Gastroesophageal sphincter (tissue), 3 donors: ENCODE results near the gene MAPK8.

Experiments used
- POLR2A ChIP-seq, 2 donors: fragments of 450-650 bp; IDR thresholded peaks; one replicate each; pipeline ENCODE4 v1.6.1; 2017; ENCODE audit warnings: antibody characterized with exemption in 2 of 2, mild to moderate bottlenecking in 2 of 2, moderate library complexity in 1 of 2
- POLR2AphosphoS5 ChIP-seq: sonication (generic); formaldehyde crosslinking; IDR thresholded peaks from one replicate; pipeline ENCODE4 v1.6.1; 2017; ENCODE audit warnings: antibody characterized with exemption
- TF ChIP-seq, protein P1 (sequence below), 4 experiments: fragments of 200-600 bp in 2 of 4; fragments of 450-650 bp in 2 of 4; sonication (generic) in 1 of 4; IDR thresholded peaks; one replicate each; pipeline ENCODE4 v1.5.1; 2017 to 2019; ENCODE audit warnings: antibody characterized with exemption in 4 of 4, mild to moderate bottlenecking in 2 of 4, moderate library complexity in 2 of 4

GRCh38 chr10:48389846-48390557 lies 83.5 kb downstream of the MAPK8 start:
- no peak for TF ChIP-seq POLR2A (IDR thresholded peaks at IDR 0.05)
- TF ChIP-seq, protein P1, sequence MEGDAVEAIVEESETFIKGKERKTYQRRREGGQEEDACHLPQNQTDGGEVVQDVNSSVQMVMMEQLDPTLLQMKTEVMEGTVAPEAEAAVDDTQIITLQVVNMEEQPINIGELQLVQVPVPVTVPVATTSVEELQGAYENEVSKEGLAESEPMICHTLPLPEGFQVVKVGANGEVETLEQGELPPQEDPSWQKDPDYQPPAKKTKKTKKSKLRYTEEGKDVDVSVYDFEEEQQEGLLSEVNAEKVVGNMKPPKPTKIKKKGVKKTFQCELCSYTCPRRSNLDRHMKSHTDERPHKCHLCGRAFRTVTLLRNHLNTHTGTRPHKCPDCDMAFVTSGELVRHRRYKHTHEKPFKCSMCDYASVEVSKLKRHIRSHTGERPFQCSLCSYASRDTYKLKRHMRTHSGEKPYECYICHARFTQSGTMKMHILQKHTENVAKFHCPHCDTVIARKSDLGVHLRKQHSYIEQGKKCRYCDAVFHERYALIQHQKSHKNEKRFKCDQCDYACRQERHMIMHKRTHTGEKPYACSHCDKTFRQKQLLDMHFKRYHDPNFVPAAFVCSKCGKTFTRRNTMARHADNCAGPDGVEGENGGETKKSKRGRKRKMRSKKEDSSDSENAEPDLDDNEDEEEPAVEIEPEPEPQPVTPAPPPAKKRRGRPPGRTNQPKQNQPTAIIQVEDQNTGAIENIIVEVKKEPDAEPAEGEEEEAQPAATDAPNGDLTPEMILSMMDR (IDR thresholded peaks at IDR 0.05) = no peak
- no peak for TF ChIP-seq POLR2AphosphoS5
